ENCODE measurements around the gene SDHC. TPM values are rescaled to one million over a fixed set of nuclear protein-coding genes. Genes with fewer than 3 reads are reported as not detected.

Gene SDHC
- total and polyA plus RNA-seq, 2 experiments from 2014 or later, result 84.4 to 107 TPM

GRCh38 chr1:161274874-161275273, 39.3 kb upstream of the SDHC start (continued):
- TF ChIP-seq CTCF (conservative IDR thresholded peaks at IDR 0.05; ENCODE audit: low read depth in 2 of 2) (no peak), EZH2phosphoT487 (IDR thresholded peaks at IDR 0.05; ENCODE audit: unreplicated experiment) (no peak), POLR2AphosphoS5 (IDR thresholded peaks at IDR 0.05; ENCODE audit: low read depth) (no peak)

GRCh38 chr1:161282991-161283390, 31.2 kb upstream of the SDHC start:
- no peak overlapping the region for H3K4me3 ChIP-seq
- no peak overlapping the region for H3K4me2 ChIP-seq
- H3K79me2 ChIP-seq (replicated peaks; ENCODE audit: insufficient read depth), result no peaks in the 10 kb centered on the region
- no peak for TF ChIP-seq POLR2AphosphoS5 (IDR thresholded peaks at IDR 0.05; ENCODE audit: low read depth)
- Mint-ChIP-seq H3K27me3 (ENCODE audit: insufficient read depth, low read depth, poor library complexity) (peaks cover 4% of the 10 kb centered on the region), H3K4me3 (no peak overlapping the region), H3K27ac (no peak overlapping the region), H3K9me3 (peaks cover 9% of the 10 kb centered on the region; the same call in 2 of the 3 replicates), H3K36me3 (ENCODE audit: low read depth) (peaks cover 6% of the 10 kb centered on the region), H3K4me1 (peaks cover 7% of the 10 kb centered on the region)
- no peaks in the 10 kb centered on the region for H4K20me1 ChIP-seq (replicated peaks; ENCODE audit: insufficient read depth)
- H2AFZ ChIP-seq, result no peak overlapping the region
- H3K4me1 ChIP-seq (ENCODE audit: insufficient read depth), result 0 out of 2 replicates have a peak, but pooled peaks cover 7% of the 10 kb centered on the region
- H3F3A ChIP-seq (replicated peaks; ENCODE audit: low read depth), result 0 out of 2 replicates have a peak, but pooled peaks cover 4% of the 10 kb centered on the region
- H3K27ac ChIP-seq (ENCODE audit: low read depth), result no peak overlapping the region
- no peaks in the 10 kb centered on the region for H3K27me3 ChIP-seq (ENCODE audit: insufficient read depth)
- DNase-seq (ENCODE audit: low spot score) (no peak), ATAC-seq (no peak)
- no peaks in the 10 kb centered on the region for H3K36me3 ChIP-seq (ENCODE audit: insufficient read depth)
- H3K9me2 ChIP-seq (ENCODE audit: insufficient read depth), result no peaks in the 10 kb centered on the region

- H3K36me3 ChIP-seq (ENCODE audit: insufficient read depth), result no peaks in the 10 kb centered on the region
- TF ChIP-seq EZH2phosphoT487 (IDR thresholded peaks at IDR 0.05; ENCODE audit: unreplicated experiment) (no peak), ETS1 (IDR thresholded peaks at IDR 0.05) (no peak), JUNB (IDR thresholded peaks at IDR 0.05; ENCODE audit: unreplicated experiment) (no peak), STAT1 (IDR thresholded peaks at IDR 0.05; ENCODE audit: unreplicated experiment) (no peak), ZNF462 (CRISPR knock-in tag; IDR thresholded peaks at IDR 0.05) (no peak), ZNF331 (CRISPR knock-in tag; IDR thresholded peaks at IDR 0.05; ENCODE audit: low read depth) (no peak), ZNF114 (CRISPR knock-in tag; IDR thresholded peaks at IDR 0.05) (no peak), POLR2AphosphoS5 (IDR thresholded peaks at IDR 0.05; ENCODE audit: low read depth) (no peak)
These were observed 29.1 kb upstream of the SDHC start for GRCh38 chr1:161285113-161285512.

More at GRCh38 chr1:161285113-161285512, 29.1 kb upstream of the SDHC start:
- Histone ChIP-seq H2AFZ (peak overlapping the region; percentile 85), H3K4me2 (0 out of 2 replicates have a peak overlapping the region, but pooled peaks have one; percentile 39), H3K27ac (ENCODE audit: low read depth) (peak overlapping the region; percentile 14), H3K4me1 (ENCODE audit: insufficient read depth) (0 out of 2 replicates have a peak, but pooled peaks cover 7% of the 10 kb centered on the region), H3K4me3 (no peak overlapping the region), H3K27me3 (ENCODE audit: insufficient read depth) (no peaks in the 10 kb centered on the region), H3K79me2 (replicated peaks; ENCODE audit: insufficient read depth) (no peaks in the 10 kb centered on the region), H3K9me2 (ENCODE audit: insufficient read depth) (no peaks in the 10 kb centered on the region), H3F3A (replicated peaks; ENCODE audit: low read depth) (0 out of 2 replicates have a peak, but pooled peaks cover 4% of the 10 kb centered on the region), H4K20me1 (replicated peaks; ENCODE audit: insufficient read depth) (no peaks in the 10 kb centered on the region)
- Mint-ChIP-seq H3K27ac (no peak overlapping the region), H3K27me3 (ENCODE audit: insufficient read depth, low read depth, poor library complexity) (no peaks in the 10 kb centered on the region), H3K4me1 (peaks cover 10% of the 10 kb centered on the region), H3K4me3 (no peak overlapping the region), H3K9me3 (peaks cover 9% of the 10 kb centered on the region; the same call in 2 of the 3 replicates), H3K36me3 (ENCODE audit: low read depth) (peaks cover 6% of the 10 kb centered on the region)
- no peak for DNase-seq (ENCODE audit: low spot score)
- ATAC-seq, result peak; percentile 74

Data from GM23338 (cell line).